ENCODE data around the gene KCNE3.

Gene KCNE3

GRCh38 chr11:74480688-74481417, 13.5 kb upstream of the KCNE3 start:
- no peak for DNase-seq (ENCODE audit: low read depth)
- no peak for TF ChIP-seq CTCF (IDR thresholded peaks at IDR 0.05; ENCODE audit: control insufficient read depth, insufficient read depth, low read depth, low read length, missing control alignments)

GRCh38 chr11:74479732-74480123, 12.4 kb upstream of the KCNE3 start:
- no peak overlapping the region for H3K4me3 ChIP-seq (ENCODE audit: control insufficient read depth, low read depth, low read length)
- no peak for TF ChIP-seq CTCF (IDR thresholded peaks at IDR 0.05; ENCODE audit: control insufficient read depth, insufficient read depth, low read depth, low read length, missing control alignments)
- DNase-seq (ENCODE audit: low read depth): no peak

More at GRCh38 chr11:74480688-74481417, 13.5 kb upstream of the KCNE3 start:
- no peak overlapping the region for H3K4me3 ChIP-seq (ENCODE audit: control insufficient read depth, low read depth, low read length)

DNA sequence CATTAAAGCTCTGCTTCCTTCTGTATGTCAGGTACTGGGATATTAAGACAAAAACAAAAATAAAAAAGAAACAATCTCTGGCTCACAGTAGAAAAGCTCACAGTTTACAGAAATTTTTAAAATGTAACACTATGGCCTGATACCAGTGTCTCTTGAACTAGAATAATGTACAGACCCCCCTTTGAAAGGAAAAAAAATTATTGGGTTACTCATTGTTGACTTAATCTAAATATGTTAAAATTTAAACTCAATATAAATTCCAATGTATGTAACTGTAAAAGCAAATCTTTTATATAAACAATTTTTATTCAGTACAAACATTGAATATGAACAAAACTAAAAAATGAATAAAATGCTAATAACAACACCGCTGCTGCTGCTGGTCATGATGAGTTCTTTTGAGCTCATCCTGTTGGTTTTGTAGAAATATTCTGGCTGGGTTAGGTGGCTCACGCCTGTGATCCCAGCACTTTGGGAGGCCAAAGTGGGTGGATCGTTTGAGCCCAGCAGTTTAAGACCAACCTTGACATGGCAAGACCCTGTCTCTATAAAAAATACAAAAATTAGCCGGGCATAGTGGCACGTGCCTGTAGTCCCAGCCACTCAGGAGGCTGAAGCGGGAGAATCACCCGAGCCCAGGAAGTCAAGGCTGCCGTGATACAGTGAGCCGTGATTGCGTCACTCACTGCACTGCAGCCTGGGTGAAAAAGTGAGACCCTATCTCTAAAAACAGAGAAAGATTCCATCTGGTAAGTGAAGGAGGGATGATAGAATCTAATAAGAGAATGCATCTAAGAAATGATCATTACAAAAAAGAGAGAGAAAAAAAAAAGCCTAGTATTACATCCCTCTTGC, 11.8 kb upstream of the KCNE3 start:
- DNase-seq (ENCODE audit: low read depth): no peak
- no peak overlapping the region for H3K4me3 ChIP-seq (ENCODE audit: control insufficient read depth, low read depth, low read length)
- no peak for TF ChIP-seq CTCF (IDR thresholded peaks at IDR 0.05; ENCODE audit: control insufficient read depth, insufficient read depth, low read depth, low read length, missing control alignments)

- no peak overlapping the region for H3K4me3 ChIP-seq (ENCODE audit: control insufficient read depth, low read depth, low read length)
- no peak for TF ChIP-seq CTCF (IDR thresholded peaks at IDR 0.05; ENCODE audit: control insufficient read depth, insufficient read depth, low read depth, low read length, missing control alignments)
- DNase-seq (ENCODE audit: low read depth): no peak
Measured at GRCh38 chr11:74476536-74476935, 9.2 kb upstream of the KCNE3 start.

GRCh38 chr11:74474316-74474715, 7.0 kb upstream of the KCNE3 start:
- no peak for DNase-seq (ENCODE audit: low read depth)
- H3K4me3 ChIP-seq (ENCODE audit: control insufficient read depth, low read depth, low read length): no peak overlapping the region
- no peak for TF ChIP-seq CTCF (IDR thresholded peaks at IDR 0.05; ENCODE audit: control insufficient read depth, insufficient read depth, low read depth, low read length, missing control alignments)

DNA sequence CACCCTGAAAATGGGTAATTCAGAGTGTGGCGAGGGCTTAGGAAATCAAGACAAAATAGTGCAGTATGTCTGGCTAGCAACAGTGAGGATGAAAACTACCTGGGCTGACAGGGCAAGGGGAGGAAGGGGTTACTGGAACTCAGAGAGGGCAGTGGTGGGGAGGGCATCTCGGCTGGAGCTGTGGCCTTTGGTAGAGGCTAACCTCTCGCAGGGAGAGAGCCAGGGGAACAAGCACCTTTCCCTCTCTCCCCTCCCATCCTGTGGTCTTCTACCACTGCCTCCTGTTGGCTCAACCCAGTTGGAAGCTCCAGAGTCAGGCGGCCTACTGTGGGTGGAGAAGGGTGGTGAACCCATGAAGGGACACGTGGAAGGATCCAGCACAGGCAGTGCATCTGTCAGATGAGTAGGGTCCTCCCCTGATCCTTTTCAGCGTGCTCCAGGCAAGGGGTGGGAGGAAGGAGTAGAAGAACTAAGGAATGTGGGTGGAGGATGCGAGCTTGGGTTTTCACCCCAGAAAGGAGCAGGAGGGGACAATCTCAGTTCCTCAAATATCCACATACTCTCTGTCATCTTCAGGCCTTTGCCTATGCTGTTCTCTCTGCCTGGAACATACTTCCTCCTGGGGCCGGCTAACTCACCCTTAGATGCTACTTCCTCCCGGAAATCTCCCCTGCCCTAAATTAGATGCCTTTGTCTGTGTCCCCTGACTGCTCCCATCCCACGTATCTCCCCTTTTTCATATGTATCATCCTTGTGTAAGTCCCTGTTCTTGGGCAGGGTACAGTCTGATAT, 6.2 kb upstream of the KCNE3 start:
- no peak for TF ChIP-seq CTCF (IDR thresholded peaks at IDR 0.05; ENCODE audit: control insufficient read depth, insufficient read depth, low read depth, low read length, missing control alignments)
- DNase-seq (ENCODE audit: low read depth): no peak
- no peak overlapping the region for H3K4me3 ChIP-seq (ENCODE audit: control insufficient read depth, low read depth, low read length)

Measured in AG09309 (cell line).